ENCODE measurements around the gene LRRC3. TPM values are rescaled to one million over a fixed set of nuclear protein-coding genes. Genes with fewer than 3 reads are reported as not detected.

LRRC3 gene
- total RNA-seq, 1 experiment from 2014 or later = 0.40 TPM

DNA sequence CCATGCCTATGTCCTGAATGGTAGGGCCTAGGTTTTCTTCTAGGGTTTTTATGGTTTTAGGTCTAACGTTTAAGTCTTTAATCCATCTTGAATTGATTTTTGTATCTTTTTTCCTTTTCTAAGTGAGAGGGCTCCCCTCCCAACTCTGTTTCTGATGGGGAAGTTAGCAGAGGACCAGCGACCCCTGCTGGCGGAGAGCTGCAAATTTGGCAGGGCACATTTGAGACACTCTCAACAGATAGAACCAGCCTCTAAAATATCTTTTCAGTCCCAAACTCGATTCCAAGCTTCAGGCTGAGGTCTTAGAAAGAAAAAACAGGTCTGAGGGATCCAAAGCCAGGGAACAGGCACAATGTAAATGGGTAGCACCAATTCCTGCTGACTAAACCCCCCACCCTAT, 32.5 kb downstream of the LRRC3 start:
- peaks cover 32% of the 10 kb centered on the region for H3K27me3 Mint-ChIP-seq (ENCODE audit: unreplicated experiment)
- intact Hi-C loops (cut with micrococcal nuclease; ENCODE audit: unreplicated experiment) = no loop called here
- H3K4me1 Mint-ChIP-seq (ENCODE audit: low read depth, unreplicated experiment) = no peaks in the 10 kb centered on the region
- TF ChIP-seq, protein P1, sequence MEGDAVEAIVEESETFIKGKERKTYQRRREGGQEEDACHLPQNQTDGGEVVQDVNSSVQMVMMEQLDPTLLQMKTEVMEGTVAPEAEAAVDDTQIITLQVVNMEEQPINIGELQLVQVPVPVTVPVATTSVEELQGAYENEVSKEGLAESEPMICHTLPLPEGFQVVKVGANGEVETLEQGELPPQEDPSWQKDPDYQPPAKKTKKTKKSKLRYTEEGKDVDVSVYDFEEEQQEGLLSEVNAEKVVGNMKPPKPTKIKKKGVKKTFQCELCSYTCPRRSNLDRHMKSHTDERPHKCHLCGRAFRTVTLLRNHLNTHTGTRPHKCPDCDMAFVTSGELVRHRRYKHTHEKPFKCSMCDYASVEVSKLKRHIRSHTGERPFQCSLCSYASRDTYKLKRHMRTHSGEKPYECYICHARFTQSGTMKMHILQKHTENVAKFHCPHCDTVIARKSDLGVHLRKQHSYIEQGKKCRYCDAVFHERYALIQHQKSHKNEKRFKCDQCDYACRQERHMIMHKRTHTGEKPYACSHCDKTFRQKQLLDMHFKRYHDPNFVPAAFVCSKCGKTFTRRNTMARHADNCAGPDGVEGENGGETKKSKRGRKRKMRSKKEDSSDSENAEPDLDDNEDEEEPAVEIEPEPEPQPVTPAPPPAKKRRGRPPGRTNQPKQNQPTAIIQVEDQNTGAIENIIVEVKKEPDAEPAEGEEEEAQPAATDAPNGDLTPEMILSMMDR (IDR thresholded peaks at IDR 0.05; ENCODE audit: unreplicated experiment) = peak; percentile 24
- no peaks in the 10 kb centered on the region for H3K36me3 Mint-ChIP-seq (ENCODE audit: insufficient read depth, unreplicated experiment)
- no TSS peak for BruUV-seq (replicated peaks)
- H3K4me3 Mint-ChIP-seq (ENCODE audit: low read depth, unreplicated experiment) = no peak overlapping the region
- H3K9me3 Mint-ChIP-seq (ENCODE audit: low read depth, unreplicated experiment) = peaks cover 3% of the 10 kb centered on the region
- DNase-seq = no peak
- H3K27ac Mint-ChIP-seq (ENCODE audit: unreplicated experiment) = no peak overlapping the region
- CTCF ChIA-PET = interaction anchor here (0.6 to 1.1 kb wide), 2 partner anchors 12 to 33 kb away, joined by 3 to 4 read pairs; partner anchors contain the start of gene LRRC3

DNA sequence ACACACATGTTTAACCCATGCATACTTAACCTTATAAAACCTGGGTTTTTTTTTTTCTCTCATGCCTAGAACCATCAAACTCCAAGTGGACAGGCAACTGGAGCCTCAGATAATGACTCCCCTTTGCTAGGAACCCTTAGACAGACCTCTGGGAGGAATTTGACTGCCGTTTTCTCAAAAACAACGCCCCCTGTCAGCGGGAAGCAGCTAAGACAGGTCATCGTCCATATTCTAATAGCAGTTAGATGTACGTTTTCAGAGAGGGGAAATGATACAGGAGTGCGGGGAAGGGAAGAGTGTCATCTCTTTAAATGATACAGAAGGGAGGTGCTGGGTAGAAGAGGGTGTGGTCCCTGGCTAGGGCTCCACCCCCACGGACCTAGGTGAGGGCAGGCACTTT, 34.7 kb downstream of the LRRC3 start:
- BruUV-seq (replicated peaks) = no TSS peak
- DNase-seq = no peak
- intact Hi-C loops (cut with micrococcal nuclease; ENCODE audit: unreplicated experiment) = no loop called here
- Mint-ChIP-seq H3K27ac (ENCODE audit: unreplicated experiment) (no peak overlapping the region), H3K9me3 (ENCODE audit: low read depth, unreplicated experiment) (peaks cover 7% of the 10 kb centered on the region), H3K27me3 (ENCODE audit: unreplicated experiment) (peaks cover 44% of the 10 kb centered on the region), H3K36me3 (ENCODE audit: insufficient read depth, unreplicated experiment) (no peaks in the 10 kb centered on the region), H3K4me1 (ENCODE audit: low read depth, unreplicated experiment) (no peaks in the 10 kb centered on the region), H3K4me3 (ENCODE audit: low read depth, unreplicated experiment) (no peak overlapping the region)
- TF ChIP-seq, protein P1 (IDR thresholded peaks at IDR 0.05; ENCODE audit: unreplicated experiment) = no peak
- CTCF ChIA-PET = no interaction called here

GRCh38 chr21:44490405-44490804, 35.1 kb downstream of the LRRC3 start:
- peaks cover 7% of the 10 kb centered on the region for H3K9me3 Mint-ChIP-seq (ENCODE audit: low read depth, unreplicated experiment)
- H3K4me3 Mint-ChIP-seq (ENCODE audit: low read depth, unreplicated experiment) = no peak overlapping the region
- no TSS peak for BruUV-seq (replicated peaks)
- H3K36me3 Mint-ChIP-seq (ENCODE audit: insufficient read depth, unreplicated experiment) = no peaks in the 10 kb centered on the region
- DNase-seq = no peak
- CTCF ChIA-PET = no interaction called here
- intact Hi-C loops (cut with micrococcal nuclease; ENCODE audit: unreplicated experiment) = no loop called here
- peaks cover 48% of the 10 kb centered on the region for H3K27me3 Mint-ChIP-seq (ENCODE audit: unreplicated experiment)
- TF ChIP-seq, protein P1 (IDR thresholded peaks at IDR 0.05; ENCODE audit: unreplicated experiment) = no peak
- no peak overlapping the region for H3K27ac Mint-ChIP-seq (ENCODE audit: unreplicated experiment)
- no peaks in the 10 kb centered on the region for H3K4me1 Mint-ChIP-seq (ENCODE audit: low read depth, unreplicated experiment)

- no peaks in the 10 kb centered on the region for H3K36me3 Mint-ChIP-seq (ENCODE audit: insufficient read depth, unreplicated experiment)
- TF ChIP-seq, protein P1 (IDR thresholded peaks at IDR 0.05; ENCODE audit: unreplicated experiment) = no peak
- peaks cover 7% of the 10 kb centered on the region for H3K9me3 Mint-ChIP-seq (ENCODE audit: low read depth, unreplicated experiment)
- CTCF ChIA-PET = no interaction called here
- DNase-seq = no peak
- H3K4me3 Mint-ChIP-seq (ENCODE audit: low read depth, unreplicated experiment) = no peak overlapping the region
- no TSS peak for BruUV-seq (replicated peaks)
- H3K27ac Mint-ChIP-seq (ENCODE audit: unreplicated experiment) = no peak overlapping the region
- no peaks in the 10 kb centered on the region for H3K4me1 Mint-ChIP-seq (ENCODE audit: low read depth, unreplicated experiment)
- H3K27me3 Mint-ChIP-seq (ENCODE audit: unreplicated experiment) = peaks cover 52% of the 10 kb centered on the region
- intact Hi-C loops (cut with micrococcal nuclease; ENCODE audit: unreplicated experiment) = no loop called here
Measured at GRCh38 chr21:44490816-44491215, 35.5 kb downstream of the LRRC3 start.
